Measurements from ENCODE around the gene SLF2.

- TF ChIP-seq POLR2A (IDR thresholded peaks at IDR 0.05; ENCODE audit: low read depth, low read length) (no peak), TAF1 (IDR thresholded peaks at IDR 0.05; ENCODE audit: low read depth, low read length) (no peak), POLR2AphosphoS5 (IDR thresholded peaks at IDR 0.05; ENCODE audit: low read depth, low read length) (no peak)
Observed at GRCh38 chr10:101010329-101010728, 97.6 kb downstream of the SLF2 start.
